ENCODE measurements around the gene FLII. TPM values are rescaled to one million over a fixed set of nuclear protein-coding genes. Genes with fewer than 3 reads are reported as not detected.
"Not testable (repeated sequence)": the region's sequence is repeated elsewhere in the genome, so short reads cannot be mapped to it uniquely, and the experiment has no call there.

The FLII gene
- 100 to 1,000 TPM; 365 to 919 (median 428) TPM for total RNA-seq

DNA sequence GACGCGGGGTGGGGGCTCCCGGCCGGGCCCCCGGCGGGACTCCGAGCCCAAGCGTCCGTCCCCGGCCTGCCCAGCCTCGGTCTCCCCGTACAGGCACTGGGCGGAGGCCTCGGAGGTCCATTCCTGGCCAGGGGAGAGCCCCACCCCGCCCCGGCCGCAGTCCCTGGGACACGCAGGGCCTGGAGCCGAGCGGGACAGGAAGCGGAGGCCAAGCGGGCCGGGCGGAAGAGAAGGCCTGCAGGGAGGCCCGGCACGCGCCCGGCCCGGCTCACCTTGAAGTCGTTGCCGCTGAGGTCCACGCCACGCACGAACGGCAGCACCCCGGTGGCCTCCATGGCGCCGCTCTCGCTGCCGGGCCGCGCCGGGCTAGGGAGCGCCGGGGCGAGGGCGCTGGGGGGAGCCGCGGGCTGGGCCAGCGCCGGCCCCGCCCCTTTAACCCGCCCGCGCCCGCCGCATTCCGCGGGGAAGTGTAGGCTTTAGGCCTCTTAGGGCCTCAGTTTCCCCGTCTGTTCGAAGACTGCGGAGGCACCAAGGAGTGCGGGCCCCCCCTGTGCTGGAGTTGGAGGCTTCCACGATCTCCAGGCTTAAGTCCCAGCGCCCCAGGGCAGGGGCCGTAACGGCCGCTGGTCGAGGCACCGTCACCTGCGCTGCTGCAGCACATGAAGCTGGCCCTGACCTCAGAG, at the start of gene FLII:
Gene FLII (minus strand): TSS at position 383 of the 683 bp plus-strand sequence. CDS start 48 bp downstream, at position 335.
- H3K9me3 ChIP-seq, result no peaks in the 10 kb centered on the region
- WGBS, 2 donors (ENCODE audit: low coverage in 1 of 2), result 1% methylated on average over 43 of the region's 71 CpGs; no CpG with 5 or more reads in 1 of the 2 donors
- H3K4me3 ChIP-seq, result peak within 1 kb of the TSS; percentile 95 to 98 (median 98)
- no peaks in the 10 kb centered on the region for H3K27me3 ChIP-seq
- H3K4me1 ChIP-seq, result peaks cover 26 to 50% (median 45%) of the 10 kb centered on the region in 4 donors
- H3K27ac ChIP-seq, result peak within 1 kb of the TSS; percentile 97 to 99 (median 98)
- peaks cover 0 to 19% (median 8%) of the 10 kb centered on the region in 4 donors for H3K36me3 ChIP-seq
- TF ChIP-seq CTCF (IDR thresholded peaks at IDR 0.05), result no peak
- no peak for TF ChIP-seq EP300 (IDR thresholded peaks at IDR 0.05; ENCODE audit: low read depth)
- TF ChIP-seq POLR2AphosphoS5 (IDR thresholded peaks at IDR 0.05), result peak; percentile 71 to 89 (median 78)
- peak; percentile 60 for TF ChIP-seq POLR2A (IDR thresholded peaks at IDR 0.05)
- in situ Hi-C loops (cut with MboI; ENCODE audit: low pct_ligation_motif_present in 1 of 4, low pct_unique_long_range_greater_than_20kb in 1 of 4, low sequenced_read_pairs in 3 of 4), result no loop called here
- intact Hi-C loops (cut with DNase I; ENCODE audit: low total_unique reads), result no loop called here
- DNase-seq, result peak; percentile 71

- H3K27me3 ChIP-seq; H3K27ac ChIP-seq; H3K4me1 ChIP-seq; H3K9me3 ChIP-seq; intact Hi-C loops (cut with DNase I; ENCODE audit: low total_unique reads); H3K4me3 ChIP-seq; DNase-seq: not testable (repeated sequence)
- peaks cover 0 to 68% (median 28%) of the 10 kb centered on the region in 4 donors for H3K36me3 ChIP-seq
- 78 to 100% methylated on average over 4 to 13 of the region's 13 CpGs for WGBS, 2 donors (ENCODE audit: low coverage in 1 of 2)
- in situ Hi-C loops (cut with MboI; ENCODE audit: low pct_ligation_motif_present in 1 of 4, low pct_unique_long_range_greater_than_20kb in 1 of 4, low sequenced_read_pairs in 3 of 4), result loop anchor here in 1 of 4 donors (10.0 kb wide), 1 partner anchor 88 kb away; no protein-coding TSS in a partner anchor
Observed at GRCh38 chr17:18303206-18303605, 44.7 kb upstream of the FLII start.

GRCh38 chr17:18300725-18301480, 42.4 kb upstream of the FLII start:
- no peak for TF ChIP-seq EP300 (IDR thresholded peaks at IDR 0.05; ENCODE audit: low read depth)
- TF ChIP-seq POLR2AphosphoS5 (IDR thresholded peaks at IDR 0.05), result no peak
- TF ChIP-seq CTCF (IDR thresholded peaks at IDR 0.05), result no peak
- no peak for TF ChIP-seq POLR2A (IDR thresholded peaks at IDR 0.05)
- no peak for DNase-seq
- peaks cover 0 to 51% (median 22%) of the 10 kb centered on the region in 4 donors for H3K36me3 ChIP-seq
- intact Hi-C loops (cut with DNase I; ENCODE audit: low total_unique reads), result no loop called here
- no peak overlapping the region for H3K27ac ChIP-seq
- 78 to 96% methylated on average over 3 to 8 of the region's 8 CpGs for WGBS, 2 donors (ENCODE audit: low coverage in 1 of 2)
- no peaks in the 10 kb centered on the region for H3K9me3 ChIP-seq
- H3K4me3 ChIP-seq, result no peak overlapping the region
- in situ Hi-C loops (cut with MboI; ENCODE audit: low pct_ligation_motif_present in 1 of 4, low pct_unique_long_range_greater_than_20kb in 1 of 4, low sequenced_read_pairs in 3 of 4), result loop anchor here in 1 of 4 donors (10.0 kb wide), 1 partner anchor 86 kb away; no protein-coding TSS in a partner anchor
- no peaks in the 10 kb centered on the region for H3K4me1 ChIP-seq
- no peaks in the 10 kb centered on the region for H3K27me3 ChIP-seq

- intact Hi-C loops (cut with DNase I; ENCODE audit: low total_unique reads); H3K4me1 ChIP-seq; H3K27ac ChIP-seq; in situ Hi-C loops (cut with MboI; ENCODE audit: low pct_ligation_motif_present in 1 of 4, low pct_unique_long_range_greater_than_20kb in 1 of 4, low sequenced_read_pairs in 3 of 4); H3K9me3 ChIP-seq; DNase-seq; H3K4me3 ChIP-seq; H3K27me3 ChIP-seq: not testable (repeated sequence)
- WGBS, 2 donors (ENCODE audit: low coverage in 1 of 2), result 79% methylated on average over 6 of the region's 30 CpGs; no CpG with 5 or more reads in 1 of the 2 donors
- H3K36me3 ChIP-seq, result peaks cover 0 to 34% (median 16%) of the 10 kb centered on the region in 4 donors
Observed at GRCh38 chr17:18298061-18298460, 39.5 kb upstream of the FLII start.

Data from transverse colon (tissue), 4 donors.